Lung (tissue), 12 donors: ENCODE data around the gene PALLD. TPM values are rescaled to one million over a fixed set of nuclear protein-coding genes. Genes with fewer than 3 reads are reported as not detected.
A peak's percentile ranks its signal among the peaks of the same experiment; 100 is the strongest.

ENCODE experiments used
- ATAC-seq: fragments of 200-7000 bp; cut with Tn5 transposase; one replicate; pipeline ENCODE4 v1.9.1; 2020; ENCODE audit warnings: moderate number of reproducible peaks; ENCODE audit not compliant: insufficient read depth, low FRiP score
- DNase-seq, 3 donors: peaks; one replicate each; pipeline ENCODE4 v3.0.0-alpha.2; 2013 to 2017
- H3K27ac ChIP-seq, 2 donors: one replicate each; pipeline ENCODE4 v1.5.1; 2013; ENCODE audit warnings: mild to moderate bottlenecking in 2 of 2, moderate library complexity in 2 of 2, control low read depth in 1 of 2, inconsistent platforms in 1 of 2, low read depth in 1 of 2, low read length in 1 of 2
- H3K27me3 ChIP-seq, 3 donors: one replicate each; pipeline ENCODE4 v1.5.1; 2013; ENCODE audit warnings: low read length in 2 of 3; ENCODE audit not compliant: control insufficient read depth in 3 of 3, insufficient read depth in 3 of 3
- H3K36me3 ChIP-seq, 4 donors: one replicate each; pipeline ENCODE4 v1.5.1; 2013; ENCODE audit warnings: low read length in 4 of 4, mild to moderate bottlenecking in 1 of 4, moderate library complexity in 1 of 4; ENCODE audit not compliant: control insufficient read depth in 4 of 4, insufficient read depth in 4 of 4
- H3K4me1 ChIP-seq, 5 donors: one replicate each; pipeline ENCODE4 v1.5.1; 2013; ENCODE audit warnings: low read length in 5 of 5, mild to moderate bottlenecking in 2 of 5, moderate library complexity in 1 of 5; ENCODE audit not compliant: control insufficient read depth in 5 of 5, insufficient read depth in 5 of 5
- H3K4me3 ChIP-seq: one replicate; pipeline ENCODE4 v1.5.1; 2013; ENCODE audit warnings: mild to moderate bottlenecking, control low read depth, moderate library complexity
- H3K9ac ChIP-seq, 2 donors: one replicate each; pipeline ENCODE4 v1.5.1; 2013; ENCODE audit warnings: low read length in 2 of 2, control low read depth in 1 of 2; ENCODE audit not compliant: insufficient read depth in 1 of 2
- H3K9me3 ChIP-seq, 4 donors: one replicate each; pipeline ENCODE4 v1.5.1; 2013; ENCODE audit warnings: low read length in 3 of 4, mild to moderate bottlenecking in 1 of 4, moderate library complexity in 1 of 4; ENCODE audit not compliant: control insufficient read depth in 4 of 4, insufficient read depth in 3 of 4
- CTCF ChIP-seq: IDR thresholded peaks from 2 replicates; pipeline ENCODE4 v1.5.1; 2012; ENCODE audit warnings: mild to moderate bottlenecking; ENCODE audit errors: control extremely low read depth, extremely low read depth
- WGBS, 2 donors: extraction: QIAGEN DNeasy Blood & Tissue Kit; methylation state at CpG; one replicate each; pipeline ENCODE4 v1.1.7; 2013; 5-methylcytosine and 5-hydroxymethylcytosine counted together
- polyA plus RNA-seq, 2 donors: library from polyadenylated mRNA; stranded (reverse); fragments of 200-250 nt; gene quantifications; one replicate each; pipeline ENCODE4 v1.2.1, GENCODE V29; 2013
- total RNA-seq, 2 donors: library from RNA; depleted of rRNA in 1 of 2; stranded (reverse); fragments of >200 nt in 1 of 2; gene quantifications; one replicate each; pipeline ENCODE4 v1.2.1, GENCODE V29; 2014 to 2021
- donor health status: control.
- donor health status: control.
- donor health status: Bipolar disorder and iron deficiency.
- donor health status: healthy.
- donor health status: DM: yes; HTN: yes; CAD: no.

PALLD gene
- total and polyA plus RNA-seq, 4 donors: 20.7 to 139 (median 63.0) TPM

DNA sequence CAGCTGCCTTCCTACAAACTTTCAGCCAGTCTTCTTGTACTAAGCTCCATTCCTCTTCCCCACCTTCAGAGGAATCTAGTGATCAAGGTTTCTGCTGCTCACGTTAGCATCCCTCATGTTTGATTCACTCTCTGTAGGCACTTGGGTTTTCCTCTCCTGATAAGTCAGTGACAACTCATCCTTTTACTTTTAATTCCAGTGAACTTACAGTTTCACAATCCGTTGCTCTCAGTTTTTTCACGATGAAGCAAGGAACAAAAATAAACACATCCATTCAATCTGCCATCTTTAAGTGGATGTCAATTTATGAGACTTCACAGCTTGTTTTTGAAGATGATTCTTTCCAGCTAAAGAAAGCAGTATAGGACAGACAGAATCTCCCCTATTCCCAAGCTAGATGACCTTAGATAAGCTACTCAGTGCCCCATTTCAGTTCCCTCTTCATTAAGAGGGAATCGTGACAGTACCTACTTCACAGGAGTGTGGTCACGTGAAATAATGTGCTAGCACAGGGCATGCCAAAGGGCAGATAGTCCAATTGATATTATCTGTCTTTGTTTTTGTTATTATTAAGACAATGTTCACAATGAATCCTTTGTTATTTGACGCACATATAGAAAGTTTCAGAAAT lies 234.3 kb downstream of the PALLD start:
- no peaks in the 10 kb centered on the region for H3K27me3 ChIP-seq
- peaks cover 0 to 5% (median 2%) of the 10 kb centered on the region in 4 donors for H3K9me3 ChIP-seq
- no peak overlapping the region for H3K9ac ChIP-seq
- no peaks in the 10 kb centered on the region for H3K36me3 ChIP-seq
- no peak for ATAC-seq
- no peak for TF ChIP-seq CTCF
- H3K4me1 ChIP-seq: peaks cover 0 to 20% (median 10%) of the 10 kb centered on the region in 5 donors
- DNase-seq: peak in 1 of 3 donors; percentile 49
- no peak overlapping the region for H3K4me3 ChIP-seq
- WGBS, 2 donors: 66 to 86% methylated on average over 6 of the region's 6 CpGs
- H3K27ac ChIP-seq: peak overlapping the region in 1 of 2 donors; percentile 66

- Histone ChIP-seq H3K27me3 (no peaks in the 10 kb centered on the region), H3K4me1 (peaks cover 0 to 26% (median 17%) of the 10 kb centered on the region in 5 donors), H3K9me3 (peaks cover 0 to 3% (median 2%) of the 10 kb centered on the region in 4 donors), H3K36me3 (no peaks in the 10 kb centered on the region), H3K4me3 (no peak overlapping the region), H3K27ac (peak overlapping the region in 1 of 2 donors; percentile 33), H3K9ac (no peak overlapping the region)
- 55 to 76% methylated on average over 6 of the region's 6 CpGs for WGBS, 2 donors
- no peak for TF ChIP-seq CTCF
- ATAC-seq (no peak), DNase-seq (no peak)
Measured at GRCh38 chr4:168731706-168732414, 235.0 kb downstream of the PALLD start.

- Histone ChIP-seq H3K4me1 (peaks cover 0 to 35% (median 18%) of the 10 kb centered on the region in 5 donors), H3K9me3 (peaks cover 0 to 3% (median 0%) of the 10 kb centered on the region in 4 donors), H3K4me3 (no peak overlapping the region), H3K27ac (no peak overlapping the region), H3K9ac (no peak overlapping the region), H3K27me3 (no peaks in the 10 kb centered on the region), H3K36me3 (no peaks in the 10 kb centered on the region)
- 92 to 95% methylated on average over 2 of the region's 2 CpGs for WGBS, 2 donors
- ATAC-seq (no peak), DNase-seq (no peak)
- TF ChIP-seq CTCF: no peak
Measured at GRCh38 chr4:168732714-168733113, 235.9 kb downstream of the PALLD start.
